GM13976 (cell line): ENCODE measurements around the gene FADS2.

Source experiments
- DNase-seq: peaks from one replicate; pipeline ENCODE4 v3.0.0; 2012; ENCODE audit warnings: low spot score
- CTCF ChIP-seq: IDR thresholded peaks from 2 replicates; pipeline ENCODE4 v1.5.1; 2012; ENCODE audit warnings: borderline replicate concordance, mild to moderate bottlenecking; ENCODE audit not compliant: insufficient read depth; ENCODE audit errors: extremely low read depth, missing control alignments, control extremely low read depth
- in situ Hi-C: fragments of 300-500 bp; cut with MboI; formaldehyde crosslinking; loops from one replicate; pipeline ENCODE4 v1.12.0; 2022; ENCODE audit warnings: low sequenced_read_pairs, mixed read lengths, inconsistent platforms; ENCODE audit not compliant: unreplicated experiment

Gene FADS2

DNA sequence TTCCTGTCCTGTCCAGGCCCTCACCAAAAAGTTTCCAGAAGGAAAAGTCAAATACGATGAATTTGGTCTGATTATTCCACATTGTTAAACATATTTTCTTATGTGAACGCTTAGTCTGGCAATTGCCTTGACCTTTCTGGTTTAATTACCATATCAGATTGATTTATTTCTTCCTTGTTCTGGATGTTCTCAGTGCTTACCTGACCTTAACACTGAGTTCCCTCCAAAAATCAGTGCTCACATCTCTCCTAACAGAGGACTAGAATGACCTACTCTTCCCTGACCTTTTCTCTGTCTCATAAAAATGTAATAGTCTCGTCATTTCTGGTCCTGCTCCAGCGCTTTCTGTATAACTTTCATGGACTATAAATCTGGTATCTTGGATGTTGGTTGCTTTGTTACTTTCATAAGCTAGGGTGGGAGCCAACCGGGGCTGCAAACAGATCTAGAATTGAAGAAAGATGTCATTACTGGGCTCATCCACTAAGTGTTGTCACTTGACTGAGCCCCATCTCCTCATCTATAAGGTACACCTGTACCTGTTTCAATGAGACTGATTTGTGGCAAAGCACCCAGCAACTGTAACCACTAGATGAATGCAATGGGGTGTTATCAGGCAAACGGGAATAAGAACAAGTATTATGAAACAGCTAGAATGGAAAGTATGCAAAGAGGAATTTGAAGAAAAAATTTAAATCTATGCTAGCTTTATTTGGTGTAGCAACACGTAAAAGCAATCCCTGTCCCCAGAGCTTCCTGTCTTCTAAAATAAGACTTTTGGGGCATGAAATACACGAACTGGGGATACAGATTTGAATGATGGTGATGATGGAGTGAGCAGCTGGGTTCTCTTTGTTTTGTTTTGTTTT is 2.4 kb downstream of the FADS2 start:
- TF ChIP-seq CTCF = no peak
- no peak for DNase-seq
- in situ Hi-C loops = no loop called here

DNA sequence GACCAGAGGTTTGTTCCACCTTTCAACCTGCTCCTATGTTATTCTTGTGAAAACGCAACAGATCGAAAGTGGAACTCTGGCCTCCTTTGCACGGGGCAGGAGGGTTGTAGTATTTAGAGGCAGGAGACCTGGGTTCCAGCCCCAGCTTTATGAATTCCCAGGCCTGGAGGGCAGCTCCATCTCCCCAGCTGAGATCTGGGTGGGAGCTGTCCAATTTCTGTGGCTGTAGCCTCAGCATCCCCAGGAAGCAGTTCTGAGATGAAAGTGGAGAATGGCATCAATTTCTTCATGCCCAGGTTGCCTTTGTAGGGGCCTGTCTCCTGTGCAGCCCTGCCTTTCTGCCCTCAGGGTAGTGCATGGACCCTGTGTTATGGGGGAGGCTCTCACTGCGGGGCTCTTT is 4.1 kb downstream of the FADS2 start:
- no peak for DNase-seq
- TF ChIP-seq CTCF = no peak
- in situ Hi-C loops = no loop called here

DNA sequence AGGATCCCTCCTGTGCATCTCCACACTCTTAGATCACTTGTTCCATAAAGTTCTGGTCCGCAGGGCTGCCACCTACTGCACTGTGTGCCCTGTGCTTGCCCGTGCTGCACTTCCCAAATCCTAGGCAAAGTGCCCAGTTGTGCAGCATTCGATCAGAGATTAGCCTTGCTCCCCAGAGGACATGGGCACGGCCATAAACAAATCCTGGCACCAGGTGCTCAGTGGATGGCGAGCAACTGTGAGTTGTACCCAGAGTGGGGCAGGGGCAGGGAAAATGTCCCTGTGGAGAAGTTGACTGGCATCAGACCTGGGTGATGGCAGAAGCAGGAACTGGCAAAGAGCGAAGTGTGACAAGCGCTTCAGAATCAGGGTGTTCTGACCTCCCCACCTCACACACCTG is 4.7 kb downstream of the FADS2 start:
- DNase-seq = no peak
- TF ChIP-seq CTCF = no peak

GRCh38 chr11:61833471-61833870 is 5.4 kb downstream of the FADS2 start:
- DNase-seq = no peak
- TF ChIP-seq CTCF = no peak
- in situ Hi-C loops = no loop called here

More for the DNA sequence above, 4.7 kb downstream of the FADS2 start:
- in situ Hi-C loops = no loop called here

DNA sequence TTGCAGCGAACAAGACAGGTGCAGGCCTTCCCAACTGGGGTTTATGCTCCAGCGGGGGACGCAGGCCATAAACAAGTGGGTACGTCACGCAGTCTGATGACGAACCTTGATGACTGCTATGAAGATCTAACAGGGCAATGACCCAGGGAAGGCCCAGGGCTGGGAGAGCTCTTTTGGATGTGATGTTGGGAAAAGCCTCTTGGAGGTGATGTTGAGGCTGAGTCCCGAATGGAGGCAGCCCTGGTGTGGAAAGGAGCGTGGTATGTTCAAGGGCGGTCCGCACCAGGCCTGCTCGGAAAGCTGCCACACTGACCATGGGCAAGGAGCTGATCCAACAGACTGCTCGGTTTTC is 5.8 kb downstream of the FADS2 start:
- no peak for DNase-seq
- in situ Hi-C loops = no loop called here
- no peak for TF ChIP-seq CTCF

- in situ Hi-C loops = no loop called here
- DNase-seq = peak; percentile 92
- TF ChIP-seq CTCF = no peak
These were observed 6.4 kb downstream of the FADS2 start for GRCh38 chr11:61834278-61835048.
